Measurements from ENCODE around the gene IREB2.
"Not testable (repeated sequence)": the region's sequence is repeated elsewhere in the genome, so short reads cannot be mapped to it uniquely, and the experiment has no call there.

The IREB2 gene, protein sequence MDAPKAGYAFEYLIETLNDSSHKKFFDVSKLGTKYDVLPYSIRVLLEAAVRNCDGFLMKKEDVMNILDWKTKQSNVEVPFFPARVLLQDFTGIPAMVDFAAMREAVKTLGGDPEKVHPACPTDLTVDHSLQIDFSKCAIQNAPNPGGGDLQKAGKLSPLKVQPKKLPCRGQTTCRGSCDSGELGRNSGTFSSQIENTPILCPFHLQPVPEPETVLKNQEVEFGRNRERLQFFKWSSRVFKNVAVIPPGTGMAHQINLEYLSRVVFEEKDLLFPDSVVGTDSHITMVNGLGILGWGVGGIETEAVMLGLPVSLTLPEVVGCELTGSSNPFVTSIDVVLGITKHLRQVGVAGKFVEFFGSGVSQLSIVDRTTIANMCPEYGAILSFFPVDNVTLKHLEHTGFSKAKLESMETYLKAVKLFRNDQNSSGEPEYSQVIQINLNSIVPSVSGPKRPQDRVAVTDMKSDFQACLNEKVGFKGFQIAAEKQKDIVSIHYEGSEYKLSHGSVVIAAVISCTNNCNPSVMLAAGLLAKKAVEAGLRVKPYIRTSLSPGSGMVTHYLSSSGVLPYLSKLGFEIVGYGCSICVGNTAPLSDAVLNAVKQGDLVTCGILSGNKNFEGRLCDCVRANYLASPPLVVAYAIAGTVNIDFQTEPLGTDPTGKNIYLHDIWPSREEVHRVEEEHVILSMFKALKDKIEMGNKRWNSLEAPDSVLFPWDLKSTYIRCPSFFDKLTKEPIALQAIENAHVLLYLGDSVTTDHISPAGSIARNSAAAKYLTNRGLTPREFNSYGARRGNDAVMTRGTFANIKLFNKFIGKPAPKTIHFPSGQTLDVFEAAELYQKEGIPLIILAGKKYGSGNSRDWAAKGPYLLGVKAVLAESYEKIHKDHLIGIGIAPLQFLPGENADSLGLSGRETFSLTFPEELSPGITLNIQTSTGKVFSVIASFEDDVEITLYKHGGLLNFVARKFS

GRCh38 chr15:78437762-78438618 lies at the start of gene IREB2:
IREB2 (plus strand) TSS chr15:78438216; CDS start chr15:78438338, 122 bp downstream.
- DNase-seq (ENCODE audit: low read depth, low spot score), result peak; percentile 97

DNA sequence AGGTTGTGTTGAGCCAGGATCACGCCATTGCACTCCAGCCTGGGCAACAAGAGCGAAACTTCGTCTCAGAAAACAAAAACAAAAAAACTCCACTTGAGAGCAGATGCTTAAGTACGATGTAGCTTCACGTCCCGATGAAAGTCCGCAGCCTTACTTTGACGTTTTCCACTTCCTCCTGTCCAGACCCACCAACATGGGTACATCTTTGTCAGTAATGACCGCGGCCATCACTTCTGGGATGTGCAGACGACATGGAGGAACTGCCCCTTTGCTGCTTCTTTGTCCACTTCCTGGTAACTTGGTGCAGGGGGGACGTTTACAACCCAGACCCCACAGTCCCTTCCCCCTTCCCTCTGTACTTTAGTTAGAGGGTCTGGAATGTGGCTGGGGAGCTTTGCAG lies 49.2 kb upstream of the IREB2 start:
- no peak for DNase-seq (ENCODE audit: low read depth, low spot score)

- no peak for DNase-seq (ENCODE audit: low read depth, low spot score)
Measured at GRCh38 chr15:78389322-78389721, 48.7 kb upstream of the IREB2 start.

DNA sequence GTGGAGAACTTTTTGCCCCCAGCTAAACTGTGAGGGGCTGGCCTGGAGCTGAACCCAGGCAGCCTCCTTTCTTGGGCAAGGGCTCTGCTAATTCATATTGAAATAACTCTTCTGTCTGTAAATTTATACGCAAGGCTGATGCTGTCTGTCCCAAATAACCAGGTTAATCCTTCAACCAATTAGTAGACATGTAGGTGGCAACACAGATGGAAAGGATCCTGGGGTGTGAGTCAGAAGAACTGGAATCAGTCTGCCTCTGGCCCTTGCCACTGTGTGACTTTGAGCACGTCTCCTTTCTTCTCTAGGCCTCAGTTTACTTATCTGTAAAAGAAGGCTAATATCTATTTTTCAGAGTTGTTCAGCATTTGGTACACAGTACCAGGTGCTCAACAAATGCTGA lies 48.3 kb upstream of the IREB2 start:
- no peak for DNase-seq (ENCODE audit: low read depth, low spot score)

DNA sequence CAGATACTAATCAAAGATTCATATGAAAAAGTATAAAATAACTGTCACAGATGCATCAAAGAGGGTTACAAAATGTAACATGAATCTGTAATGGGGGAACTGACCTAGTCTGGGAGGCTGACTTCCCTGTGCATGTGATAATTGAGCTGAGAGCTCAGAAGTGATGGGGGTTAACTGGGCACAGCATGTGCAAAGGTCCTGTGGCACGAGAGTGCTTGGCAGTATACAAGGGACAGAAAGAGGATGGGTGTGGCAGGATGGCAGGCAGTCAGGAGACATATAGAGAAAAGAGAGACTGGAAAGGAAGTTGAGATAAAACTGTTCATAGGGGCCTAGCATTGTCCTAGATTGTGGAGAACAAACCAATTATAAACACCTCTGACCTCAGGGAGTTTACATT lies 47.8 kb upstream of the IREB2 start:
- DNase-seq (ENCODE audit: low read depth, low spot score), result no peak

DNA sequence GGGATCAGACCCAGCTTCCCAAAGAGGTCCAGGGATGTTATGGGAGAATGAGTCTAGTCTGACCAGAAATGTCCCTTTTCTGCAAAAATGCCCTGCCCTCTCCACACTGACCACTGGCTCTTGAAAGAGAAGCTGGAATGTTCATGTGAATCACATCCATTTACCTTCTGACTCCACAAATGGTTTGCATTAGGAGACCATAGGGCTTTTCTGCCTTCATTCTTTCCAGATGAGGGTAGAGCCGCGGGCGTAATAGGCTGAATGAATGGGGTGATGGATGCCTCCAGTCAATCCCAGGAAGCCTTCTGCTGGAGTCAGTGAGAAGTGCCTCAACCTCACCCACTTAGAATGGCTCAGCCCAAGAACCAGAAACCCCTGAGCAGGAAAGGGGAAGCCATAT lies 47.2 kb upstream of the IREB2 start:
- DNase-seq (ENCODE audit: low read depth, low spot score), result no peak

- DNase-seq (ENCODE audit: low read depth, low spot score), result no peak
Measured at GRCh38 chr15:78391781-78392180, 46.2 kb upstream of the IREB2 start.

- no peak for DNase-seq (ENCODE audit: low read depth, low spot score)
Measured at GRCh38 chr15:78392430-78392829, 45.6 kb upstream of the IREB2 start.

DNA sequence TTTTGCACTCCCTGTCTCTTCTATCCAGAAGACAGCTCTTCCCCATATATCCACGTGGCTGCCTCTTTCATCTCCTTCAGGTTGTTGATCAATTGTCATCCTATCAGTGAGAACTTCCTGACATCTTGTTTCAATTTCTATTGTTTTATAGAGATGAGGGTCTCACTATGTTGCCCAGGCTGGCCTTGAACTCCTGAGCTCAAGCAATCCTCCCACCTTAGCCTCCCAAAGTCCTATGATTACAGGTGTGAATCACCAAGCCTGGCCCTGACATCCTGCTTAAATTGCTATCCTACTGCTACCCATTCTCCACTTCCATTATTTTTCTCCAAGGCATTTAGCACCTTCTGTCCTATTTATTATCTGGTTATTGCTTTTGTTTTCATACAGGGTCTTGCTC lies 44.9 kb upstream of the IREB2 start:
- DNase-seq (ENCODE audit: low read depth, low spot score), result no peak

DNA sequence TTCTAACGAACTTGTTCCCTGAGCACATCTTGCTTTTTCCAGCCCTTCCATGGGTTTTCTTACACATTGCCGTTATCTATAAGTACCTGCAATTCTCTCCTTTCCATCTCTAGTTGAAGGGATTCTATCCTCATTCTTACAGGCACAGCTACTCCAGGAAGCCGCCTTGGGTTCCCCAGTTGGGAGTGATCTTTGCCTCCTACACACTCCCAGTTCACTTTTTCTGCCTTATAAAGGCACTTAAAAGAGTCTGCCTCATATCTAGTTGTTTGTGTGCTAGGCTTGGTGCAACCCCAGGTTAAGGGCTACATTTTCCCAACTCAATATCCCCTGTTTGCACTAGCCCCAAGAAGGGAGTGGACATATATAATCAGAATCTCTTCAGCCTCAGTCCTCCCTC lies 44.0 kb upstream of the IREB2 start:
- no peak for DNase-seq (ENCODE audit: low read depth, low spot score)

DNA sequence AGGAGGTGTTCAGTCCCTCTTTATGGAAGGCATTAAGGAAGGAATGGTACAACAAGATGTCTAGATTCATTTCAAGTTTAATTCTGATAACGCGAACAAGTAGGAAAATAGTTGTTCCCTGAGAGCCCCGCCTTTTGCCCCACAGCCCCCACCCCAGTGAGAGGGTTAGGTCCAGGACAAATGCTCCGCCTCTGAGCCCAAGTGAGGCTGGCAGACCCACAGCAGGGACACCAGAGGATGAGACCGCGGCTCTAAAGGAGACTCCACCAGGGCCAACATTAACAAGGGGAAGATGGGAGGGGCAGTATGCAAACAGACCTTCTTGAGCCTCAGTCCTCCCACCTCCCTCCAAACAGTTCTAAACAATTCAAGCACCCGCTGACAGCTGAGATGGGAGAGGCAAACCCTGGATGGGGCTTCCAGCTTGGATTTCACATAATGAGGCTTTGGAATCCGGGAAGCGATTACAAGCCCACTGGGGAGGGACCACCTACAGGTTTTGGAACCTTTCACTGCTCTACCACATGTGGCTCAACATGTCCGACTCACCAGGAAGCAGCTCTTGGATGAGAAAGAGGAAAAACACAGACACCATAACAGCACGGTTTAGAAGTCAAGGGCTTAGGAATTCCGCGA lies 42.9 kb upstream of the IREB2 start:
- DNase-seq (ENCODE audit: low read depth, low spot score), result peak; percentile 71

GRCh38 chr15:78396186-78396814 lies 41.7 kb upstream of the IREB2 start:
- no peak for DNase-seq (ENCODE audit: low read depth, low spot score)

GRCh38 chr15:78396976-78397375 lies 41.0 kb upstream of the IREB2 start:
- DNase-seq (ENCODE audit: low read depth, low spot score), result no peak

- no peak for DNase-seq (ENCODE audit: low read depth, low spot score)
Measured at GRCh38 chr15:78397382-78397781, 40.6 kb upstream of the IREB2 start.

DNA sequence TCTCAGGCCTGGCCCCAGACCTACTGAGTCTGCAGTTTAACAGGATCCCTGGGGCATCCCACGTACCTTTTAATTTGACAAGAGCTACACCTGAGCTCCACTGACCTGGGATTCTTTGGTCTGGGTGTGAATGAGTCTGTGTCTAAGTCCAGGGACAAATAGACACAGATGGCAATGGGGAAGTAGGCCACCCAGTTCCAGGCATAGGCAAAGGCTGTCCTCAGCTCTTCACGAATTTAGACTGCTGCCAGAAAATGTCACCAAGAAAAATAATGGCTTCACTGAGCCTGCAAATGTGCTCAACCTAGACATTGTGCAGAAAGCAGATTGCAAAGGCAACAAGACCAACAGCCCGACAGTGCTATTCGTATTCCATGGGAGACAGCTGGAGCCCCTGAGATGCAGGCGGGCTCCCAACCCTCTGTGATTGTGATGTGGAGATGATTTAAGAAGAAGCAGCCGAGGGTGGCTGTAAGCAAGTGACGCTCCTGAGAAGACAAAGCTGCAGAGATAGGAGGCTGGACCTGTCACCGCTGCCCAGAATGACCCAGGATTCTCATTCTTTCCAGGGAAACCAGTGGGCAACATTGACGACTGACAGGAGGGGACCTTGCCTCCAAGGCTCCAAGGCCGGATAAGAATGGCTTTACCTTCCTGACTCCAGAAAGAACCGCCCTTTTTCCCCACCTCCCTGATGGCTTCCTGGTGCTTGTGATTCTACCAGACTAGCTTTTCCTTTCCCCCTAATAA lies 39.8 kb upstream of the IREB2 start:
- DNase-seq (ENCODE audit: low read depth, low spot score), result no peak

DNA sequence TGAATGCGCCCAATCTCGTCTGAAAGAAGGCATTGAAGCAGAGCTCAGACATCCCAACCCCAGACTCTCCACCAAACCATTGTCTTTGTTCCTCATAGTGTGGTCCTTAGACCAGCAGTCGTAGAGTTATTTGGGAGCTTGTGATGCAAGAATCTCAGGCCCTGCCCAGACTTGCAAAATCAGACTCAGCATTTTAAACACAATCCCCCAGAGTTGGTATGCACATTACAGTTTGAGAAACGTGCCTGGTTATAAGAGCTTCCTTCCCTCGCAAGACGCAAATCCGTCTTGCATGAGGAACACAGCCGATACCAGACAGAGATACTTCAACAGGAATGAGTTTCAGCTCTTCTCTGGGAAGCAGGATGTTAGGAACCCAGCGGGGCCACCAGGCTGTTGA lies 38.9 kb upstream of the IREB2 start:
- DNase-seq (ENCODE audit: low read depth, low spot score), result no peak

DNA sequence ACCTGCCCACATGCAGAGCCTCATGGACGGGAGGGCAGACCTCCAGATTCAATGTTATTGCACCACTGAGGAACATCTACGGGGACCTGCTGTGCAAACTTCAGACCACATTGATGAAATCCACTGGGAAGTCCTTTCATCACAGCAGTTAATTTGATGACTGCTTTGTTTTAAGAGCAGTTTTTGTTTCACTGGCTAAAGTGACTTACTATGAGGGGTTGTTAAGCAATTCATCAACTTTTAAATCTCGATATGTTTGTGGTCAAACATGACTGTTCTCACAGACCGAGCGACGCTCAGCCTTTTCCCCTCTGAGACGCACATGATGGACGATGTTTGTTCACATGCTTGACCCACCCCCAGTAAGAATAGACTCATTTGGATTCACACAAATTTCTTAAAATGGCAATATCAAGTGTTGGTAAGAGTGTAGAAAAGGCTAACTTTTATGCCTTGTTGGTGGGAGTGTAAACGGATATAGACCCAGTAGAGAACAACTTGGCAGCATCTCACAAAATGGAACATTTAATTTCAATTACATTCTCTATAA lies 35.9 kb upstream of the IREB2 start:
- no peak for DNase-seq (ENCODE audit: low read depth, low spot score)

- DNase-seq (ENCODE audit: low read depth, low spot score), result no peak
Measured at GRCh38 chr15:78404125-78404524, 33.9 kb upstream of the IREB2 start.

GRCh38 chr15:78404796-78405195 lies 33.2 kb upstream of the IREB2 start:
- not testable (repeated sequence) for DNase-seq (ENCODE audit: low read depth, low spot score)
